ENCODE measurements around the gene SH3PXD2B.

DNA sequence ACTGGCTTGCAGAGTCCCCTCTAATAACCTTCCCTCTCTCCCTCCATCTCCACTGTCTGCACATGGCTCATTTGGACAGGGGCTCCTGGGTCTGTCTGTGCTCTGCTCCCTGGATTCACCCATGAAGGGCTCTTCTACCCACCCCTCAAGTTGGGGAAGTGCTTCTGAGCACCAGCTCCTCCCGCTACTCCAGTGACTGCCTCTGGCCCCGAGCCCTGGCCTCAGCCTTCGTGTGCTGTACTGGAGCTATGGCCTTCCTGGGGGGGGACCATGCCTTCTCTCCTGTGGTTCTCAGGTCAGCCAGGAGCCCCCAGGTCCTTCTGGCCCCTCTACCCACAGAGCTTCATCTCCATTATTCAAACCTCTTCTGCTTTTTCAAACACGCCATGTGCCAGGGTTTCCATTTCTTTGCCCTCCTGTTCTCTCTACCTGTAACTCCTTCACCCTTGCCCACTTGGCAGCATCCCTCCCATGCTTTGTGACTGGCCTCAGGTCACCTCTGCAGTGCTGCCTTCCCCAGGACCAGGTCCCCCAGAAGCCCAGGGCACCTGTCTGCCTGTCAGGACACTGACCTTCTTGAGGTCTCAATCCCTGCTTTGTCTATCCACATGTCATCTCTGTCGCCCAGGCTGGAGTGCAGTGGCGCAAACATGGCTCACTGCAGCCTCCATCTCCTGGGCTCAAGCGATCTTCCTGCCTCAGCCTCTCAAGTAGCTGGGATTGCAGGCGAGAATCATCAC, 9.5 kb downstream of the SH3PXD2B start:
- TF ChIP-seq EZH2phosphoT487 (IDR thresholded peaks at IDR 0.05; ENCODE audit: insufficient read depth, low read depth) (no peak), EZH2 (IDR thresholded peaks at IDR 0.05; ENCODE audit: insufficient read depth, poor library complexity, severe bottlenecking) (no peak)
